Trophoblast cell (in vitro differentiated cells and primary cell): Measurements from ENCODE around the gene LONP2.

ENCODE experiments used
- DNase-seq, 2 donors: peaks; one replicate each; pipeline ENCODE4 v3.0.0-alpha.2; 2016
- H2AFZ ChIP-seq: 2 replicates; pipeline ENCODE4 v1.6.1; 2013; ENCODE audit warnings: low read length, moderate library complexity, mild to moderate bottlenecking; ENCODE audit not compliant: insufficient read depth, poor library complexity
- H2AK5ac ChIP-seq: 2 replicates; pipeline ENCODE4 v1.6.1; 2013; ENCODE audit warnings: mild to moderate bottlenecking, low read length
- H2BK120ac ChIP-seq: 2 replicates; pipeline ENCODE4 v1.6.1; 2013; ENCODE audit warnings: low read length, mild to moderate bottlenecking, moderate library complexity; ENCODE audit not compliant: insufficient read depth, poor library complexity
- H2BK12ac ChIP-seq: 2 replicates; pipeline ENCODE4 v1.6.1; 2013; ENCODE audit warnings: mild to moderate bottlenecking, low read length, moderate library complexity
- H2BK5ac ChIP-seq: 2 replicates; pipeline ENCODE4 v1.6.1; 2013; ENCODE audit warnings: low read length, low read depth, moderate library complexity, mild to moderate bottlenecking; ENCODE audit not compliant: poor library complexity
- H3K14ac ChIP-seq: 2 replicates; pipeline ENCODE4 v1.6.1; 2013; ENCODE audit warnings: mild to moderate bottlenecking, low read length
- H3K18ac ChIP-seq: 2 replicates; pipeline ENCODE4 v1.6.1; 2013; ENCODE audit warnings: mild to moderate bottlenecking, low read length
- H3K23ac ChIP-seq: 2 replicates; pipeline ENCODE4 v1.6.1; 2013; ENCODE audit warnings: low read length
- H3K27ac ChIP-seq: 2 replicates; pipeline ENCODE4 v1.5.1; 2013; ENCODE audit warnings: low read depth, mild to moderate bottlenecking, inconsistent platforms, low read length, moderate library complexity
- H3K27me3 ChIP-seq: 2 replicates; pipeline ENCODE4 v1.6.1; 2013; ENCODE audit warnings: inconsistent platforms, mild to moderate bottlenecking, low read length, moderate library complexity; ENCODE audit not compliant: insufficient read depth
- H3K36me3 ChIP-seq, 2 experiments: 1 replicate in 1 of 2; 2 replicates in 1 of 2; pipeline ENCODE4 v1.6.1; 2013; ENCODE audit warnings: low read length in 2 of 2, mild to moderate bottlenecking in 2 of 2, moderate library complexity in 1 of 2; ENCODE audit not compliant: insufficient read depth in 2 of 2, control insufficient read depth in 1 of 2
- H3K4ac ChIP-seq: 2 replicates; pipeline ENCODE4 v1.6.1; 2013; ENCODE audit warnings: low read depth, mild to moderate bottlenecking, low read length, moderate library complexity
- H3K4me1 ChIP-seq, 2 experiments: 1 replicate in 1 of 2; 2 replicates in 1 of 2; pipeline ENCODE4 v1.6.1; 2013; ENCODE audit warnings: low read length in 2 of 2, mild to moderate bottlenecking in 2 of 2, moderate library complexity in 1 of 2; ENCODE audit not compliant: insufficient read depth in 2 of 2, control insufficient read depth in 1 of 2
- H3K4me2 ChIP-seq: 2 replicates; pipeline ENCODE4 v1.6.1; 2013; ENCODE audit warnings: inconsistent platforms, mild to moderate bottlenecking, low read length, moderate library complexity
- H3K4me3 ChIP-seq: 2 replicates; pipeline ENCODE4 v1.5.1; 2013; ENCODE audit warnings: mild to moderate bottlenecking, low read depth, low read length, inconsistent platforms
- H3K79me1 ChIP-seq: one replicate; pipeline ENCODE4 v1.6.1; 2013; ENCODE audit warnings: low read length
- H3K79me2 ChIP-seq: 2 replicates; pipeline ENCODE4 v1.6.1; 2013; ENCODE audit warnings: low read length, mild to moderate bottlenecking; ENCODE audit not compliant: control insufficient read depth, insufficient read depth, poor library complexity
- H3K9ac ChIP-seq: 2 replicates; pipeline ENCODE4 v1.6.1; 2013; ENCODE audit warnings: mild to moderate bottlenecking, low read length
- H3K9me3 ChIP-seq: 2 replicates; pipeline ENCODE4 v1.6.1; 2013; ENCODE audit warnings: low read depth, mild to moderate bottlenecking, control low read depth, inconsistent platforms, low read length; ENCODE audit not compliant: insufficient read depth
- H4K12ac ChIP-seq: 2 replicates; pipeline ENCODE4 v1.6.1; 2013; ENCODE audit warnings: low read depth, mild to moderate bottlenecking, low read length, moderate library complexity
- H4K8ac ChIP-seq: 2 replicates; pipeline ENCODE4 v1.6.1; 2013; ENCODE audit warnings: low read depth, mild to moderate bottlenecking, low read length, moderate library complexity
- H4K91ac ChIP-seq: one replicate; pipeline ENCODE4 v1.6.1; 2013; ENCODE audit warnings: low read depth, mild to moderate bottlenecking, low read length, moderate library complexity
- WGBS: extraction: QIAGEN DNeasy Blood & Tissue Kit; methylation state at CpG from one replicate; pipeline ENCODE4 v1.1.7; 2013; ENCODE audit warnings: missing lambda C conversion rate; ENCODE audit not compliant: insufficient read length, insufficient coverage; ENCODE audit errors: extremely low coverage; 5-methylcytosine and 5-hydroxymethylcytosine counted together

Gene LONP2

GRCh38 chr16:48330841-48331192 is 86.7 kb downstream of the LONP2 start:
- Histone ChIP-seq H3K27ac (no peak overlapping the region), H2BK12ac (no peak overlapping the region), H2AK5ac (no peak overlapping the region), H3K79me2 (no peaks in the 10 kb centered on the region), H3K4me2 (no peak overlapping the region), H2BK5ac (no peak overlapping the region), H3K23ac (no peak overlapping the region), H3K9me3 (no peaks in the 10 kb centered on the region), H3K4ac (no peak overlapping the region), H2AFZ (no peak overlapping the region), H3K4me3 (no peak overlapping the region), H2BK120ac (no peak overlapping the region), H3K4me1 (peaks cover 0 to 3% of the 10 kb centered on the region in 2 experiments), H3K79me1 (no peaks in the 10 kb centered on the region), H3K18ac (no peak overlapping the region), H3K36me3 (peaks cover 5 to 13% of the 10 kb centered on the region in 2 experiments), H4K8ac (no peak overlapping the region), H3K27me3 (no peaks in the 10 kb centered on the region), H3K9ac (no peak overlapping the region), H4K12ac (no peak overlapping the region), H4K91ac (no peak overlapping the region), H3K14ac (no peak overlapping the region)
- DNase-seq = no peak
- no CpG with 5 or more reads among the region's 3 CpGs for WGBS

GRCh38 chr16:48332978-48333377 is 88.9 kb downstream of the LONP2 start:
- H3K4me2 ChIP-seq = no peak overlapping the region
- H3K9ac ChIP-seq = no peak overlapping the region
- no CpG with 5 or more reads among the region's 5 CpGs for WGBS
- no peak overlapping the region for H2AFZ ChIP-seq
- H3K27ac ChIP-seq = no peak overlapping the region
- H3K4me3 ChIP-seq = no peak overlapping the region
- H3K79me2 ChIP-seq = no peaks in the 10 kb centered on the region
- no peak for DNase-seq
- no peak overlapping the region for H3K23ac ChIP-seq
- H3K4ac ChIP-seq = no peak overlapping the region
- no peaks in the 10 kb centered on the region for H3K9me3 ChIP-seq
- H2BK12ac ChIP-seq = no peak overlapping the region
- H3K27me3 ChIP-seq = no peaks in the 10 kb centered on the region
- H3K18ac ChIP-seq = no peak overlapping the region
- no peak overlapping the region for H4K8ac ChIP-seq
- H4K12ac ChIP-seq = no peak overlapping the region
- H2AK5ac ChIP-seq = no peak overlapping the region
- no peak overlapping the region for H2BK5ac ChIP-seq
- peaks cover 5 to 13% of the 10 kb centered on the region in 2 experiments for H3K36me3 ChIP-seq
- no peaks in the 10 kb centered on the region for H3K79me1 ChIP-seq
- no peak overlapping the region for H2BK120ac ChIP-seq
- H3K4me1 ChIP-seq = peaks cover 0 to 6% of the 10 kb centered on the region in 2 experiments
- H4K91ac ChIP-seq = no peak overlapping the region
- H3K14ac ChIP-seq = no peak overlapping the region

GRCh38 chr16:48334325-48334724 is 90.2 kb downstream of the LONP2 start:
- no CpG with 5 or more reads among the region's 9 CpGs for WGBS
- no peak overlapping the region for H4K8ac ChIP-seq
- no peak overlapping the region for H2AFZ ChIP-seq
- no peak overlapping the region for H4K91ac ChIP-seq
- H2BK120ac ChIP-seq = no peak overlapping the region
- peaks cover 0 to 6% of the 10 kb centered on the region in 2 experiments for H3K4me1 ChIP-seq
- no peak overlapping the region for H2BK12ac ChIP-seq
- no peak overlapping the region for H3K23ac ChIP-seq
- H3K9ac ChIP-seq = no peak overlapping the region
- H3K4me2 ChIP-seq = no peak overlapping the region
- no peak overlapping the region for H3K4me3 ChIP-seq
- H3K4ac ChIP-seq = no peak overlapping the region
- H3K79me2 ChIP-seq = no peaks in the 10 kb centered on the region
- no peak overlapping the region for H3K27ac ChIP-seq
- no peak overlapping the region for H3K14ac ChIP-seq
- H3K9me3 ChIP-seq = no peaks in the 10 kb centered on the region
- H2AK5ac ChIP-seq = no peak overlapping the region
- no peak overlapping the region for H3K18ac ChIP-seq
- no peak for DNase-seq
- H3K27me3 ChIP-seq = no peaks in the 10 kb centered on the region
- no peak overlapping the region for H4K12ac ChIP-seq
- H3K79me1 ChIP-seq = no peaks in the 10 kb centered on the region
- H3K36me3 ChIP-seq = peaks cover 5 to 11% of the 10 kb centered on the region in 2 experiments
- H2BK5ac ChIP-seq = no peak overlapping the region

- no peak overlapping the region for H2AFZ ChIP-seq
- no peak overlapping the region for H3K4ac ChIP-seq
- H3K79me1 ChIP-seq = no peaks in the 10 kb centered on the region
- H3K4me1 ChIP-seq = peaks cover 0 to 6% of the 10 kb centered on the region in 2 experiments
- no peak overlapping the region for H2AK5ac ChIP-seq
- no peak overlapping the region for H4K12ac ChIP-seq
- H3K27ac ChIP-seq = peak overlapping the region; percentile 43
- H3K4me2 ChIP-seq = no peak overlapping the region
- H4K91ac ChIP-seq = no peak overlapping the region
- H3K79me2 ChIP-seq = no peaks in the 10 kb centered on the region
- no peak overlapping the region for H3K18ac ChIP-seq
- no peak overlapping the region for H3K9ac ChIP-seq
- H3K27me3 ChIP-seq = no peaks in the 10 kb centered on the region
- peak; percentile 45 to 80 for DNase-seq
- H3K36me3 ChIP-seq = peaks cover 5 to 14% of the 10 kb centered on the region in 2 experiments
- H4K8ac ChIP-seq = no peak overlapping the region
- H3K9me3 ChIP-seq = no peaks in the 10 kb centered on the region
- no peak overlapping the region for H2BK12ac ChIP-seq
- H3K14ac ChIP-seq = no peak overlapping the region
- H3K4me3 ChIP-seq = no peak overlapping the region
- H3K23ac ChIP-seq = no peak overlapping the region
- H2BK120ac ChIP-seq = no peak overlapping the region
- no peak overlapping the region for H2BK5ac ChIP-seq
- no CpG with 5 or more reads among the region's 3 CpGs for WGBS
Measured at GRCh38 chr16:48335961-48336360, 91.9 kb downstream of the LONP2 start.
